Fibroblast of pulmonary artery (primary cell): Measurements from ENCODE around the gene ZNF740.

Experiments
- DNase-seq: peaks from one replicate; pipeline ENCODE4 v3.0.0-alpha.2; 2010; ENCODE audit warnings: low read depth
- H3K4me3 ChIP-seq: replicated peaks from 2 replicates; pipeline ENCODE4 v1.5.1; 2011; ENCODE audit warnings: low read depth, mild to moderate bottlenecking, control low read depth, low read length, moderate library complexity
- TF ChIP-seq, protein P1 (sequence below): IDR thresholded peaks from 2 replicates; pipeline ENCODE4 v1.5.1; 2011; ENCODE audit warnings: mild to moderate bottlenecking, control low read depth, low read length, inconsistent platforms; ENCODE audit errors: missing control alignments

ZNF740 gene

DNA sequence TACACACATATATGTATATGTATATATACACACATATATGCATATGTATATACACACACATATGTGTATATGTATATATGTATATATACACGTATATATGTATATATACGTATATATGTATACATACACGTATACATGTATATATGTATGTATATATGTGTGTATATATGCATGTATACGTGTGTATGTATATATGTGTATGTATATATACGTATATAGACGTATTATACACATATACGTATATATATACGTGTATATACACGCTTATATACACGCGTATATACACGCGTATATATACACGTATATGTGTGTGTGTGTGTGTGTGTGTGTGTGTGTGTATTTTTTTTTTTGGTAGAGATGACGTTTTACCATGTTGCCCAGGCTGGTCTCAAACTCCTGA lies 32.9 kb upstream of the ZNF740 start:
- DNase-seq, result no peak
- no peak overlapping the region for H3K4me3 ChIP-seq
- TF ChIP-seq, protein P1, sequence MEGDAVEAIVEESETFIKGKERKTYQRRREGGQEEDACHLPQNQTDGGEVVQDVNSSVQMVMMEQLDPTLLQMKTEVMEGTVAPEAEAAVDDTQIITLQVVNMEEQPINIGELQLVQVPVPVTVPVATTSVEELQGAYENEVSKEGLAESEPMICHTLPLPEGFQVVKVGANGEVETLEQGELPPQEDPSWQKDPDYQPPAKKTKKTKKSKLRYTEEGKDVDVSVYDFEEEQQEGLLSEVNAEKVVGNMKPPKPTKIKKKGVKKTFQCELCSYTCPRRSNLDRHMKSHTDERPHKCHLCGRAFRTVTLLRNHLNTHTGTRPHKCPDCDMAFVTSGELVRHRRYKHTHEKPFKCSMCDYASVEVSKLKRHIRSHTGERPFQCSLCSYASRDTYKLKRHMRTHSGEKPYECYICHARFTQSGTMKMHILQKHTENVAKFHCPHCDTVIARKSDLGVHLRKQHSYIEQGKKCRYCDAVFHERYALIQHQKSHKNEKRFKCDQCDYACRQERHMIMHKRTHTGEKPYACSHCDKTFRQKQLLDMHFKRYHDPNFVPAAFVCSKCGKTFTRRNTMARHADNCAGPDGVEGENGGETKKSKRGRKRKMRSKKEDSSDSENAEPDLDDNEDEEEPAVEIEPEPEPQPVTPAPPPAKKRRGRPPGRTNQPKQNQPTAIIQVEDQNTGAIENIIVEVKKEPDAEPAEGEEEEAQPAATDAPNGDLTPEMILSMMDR, result no peak

DNA sequence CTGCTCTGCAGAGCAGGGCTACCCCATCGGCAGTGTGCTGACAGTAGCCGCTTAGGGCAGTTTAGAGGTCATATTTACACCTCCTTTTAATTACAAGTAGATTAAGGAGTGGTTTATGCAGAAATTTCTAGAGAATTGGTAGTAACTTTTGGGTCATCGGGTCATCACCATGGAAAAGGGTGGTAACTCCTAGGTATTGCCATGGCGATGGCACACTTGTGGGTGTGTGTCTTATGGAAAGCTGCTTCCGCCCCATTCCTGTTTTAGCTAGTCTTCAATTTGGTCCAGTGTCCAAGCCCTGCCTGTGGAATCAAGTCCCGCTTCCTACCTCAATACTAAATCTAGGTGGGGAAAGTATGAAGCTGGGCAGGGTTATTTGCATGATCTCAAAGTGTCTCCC lies 29.5 kb upstream of the ZNF740 start:
- no peak overlapping the region for H3K4me3 ChIP-seq
- DNase-seq, result no peak
- TF ChIP-seq, protein P1, result no peak

DNA sequence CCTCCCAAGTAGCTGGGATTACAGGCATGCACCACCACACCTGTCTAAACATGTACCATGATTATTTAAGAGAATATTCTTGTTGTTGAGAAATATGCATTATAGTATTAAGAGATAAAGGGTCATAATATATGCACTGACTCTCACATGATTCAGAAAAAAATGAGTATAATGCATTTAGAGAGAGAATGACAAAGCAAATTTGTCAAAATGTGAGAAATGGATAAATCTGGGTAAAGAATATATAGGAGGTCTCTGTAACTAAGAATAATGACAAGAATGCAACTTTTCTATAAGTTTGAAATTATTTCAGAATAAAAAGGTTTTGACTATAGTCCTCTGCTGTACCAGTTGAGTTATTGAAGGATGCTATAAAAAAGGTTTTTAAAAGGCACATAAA lies 28.1 kb upstream of the ZNF740 start:
- TF ChIP-seq, protein P1, result no peak
- H3K4me3 ChIP-seq, result no peak overlapping the region
- no peak for DNase-seq

DNA sequence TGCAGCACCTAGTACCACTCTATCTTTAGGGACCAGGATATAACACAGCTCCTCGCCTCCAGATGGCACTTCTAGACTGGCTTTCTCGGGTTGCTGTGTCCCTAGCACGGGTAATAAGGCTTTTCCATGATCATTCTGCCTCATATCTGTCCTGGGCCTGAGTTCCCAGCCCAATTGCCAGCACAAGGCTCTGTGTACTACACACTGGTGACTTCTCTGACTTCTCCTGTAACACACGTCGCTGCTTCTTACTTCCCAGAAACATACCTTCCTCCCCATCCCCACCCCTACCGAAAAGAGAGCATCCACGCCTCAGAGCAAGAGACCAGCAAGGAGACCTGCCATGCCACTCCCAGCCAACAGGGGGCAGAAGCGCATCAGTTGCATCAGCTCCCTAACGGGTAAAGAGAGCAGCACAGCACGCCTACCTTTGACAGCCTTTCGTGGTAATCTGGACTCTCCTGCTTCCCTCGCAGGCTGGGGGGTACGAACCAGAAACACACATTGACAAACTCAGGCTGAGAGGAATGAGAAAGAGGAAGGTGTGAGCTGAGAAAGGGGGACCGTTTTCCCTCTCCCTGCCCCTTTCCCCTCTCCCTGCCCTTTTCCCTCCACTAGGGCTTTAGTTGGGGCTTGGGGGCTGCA lies 21.2 kb upstream of the ZNF740 start:
- H3K4me3 ChIP-seq, result no peak overlapping the region
- TF ChIP-seq, protein P1, result no peak

DNA sequence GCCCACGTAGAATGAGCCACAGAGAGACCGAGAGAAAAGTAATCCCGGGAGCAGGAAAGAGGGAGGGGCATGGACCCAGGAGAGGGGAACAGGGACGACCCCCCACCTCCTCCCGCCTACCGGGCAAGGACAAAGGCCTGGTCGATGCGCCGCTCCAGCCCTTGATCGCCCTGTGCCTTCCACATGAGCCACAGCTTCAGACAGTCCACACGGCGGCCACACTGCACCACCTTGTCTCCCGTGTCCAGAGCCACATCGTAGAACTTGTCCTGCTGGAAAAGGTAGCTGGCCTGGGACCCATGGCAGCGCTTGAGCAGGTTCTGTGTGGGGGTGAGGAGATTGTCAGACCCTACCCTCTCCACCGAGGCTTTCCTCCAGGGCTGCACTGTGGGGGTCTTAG lies 20.5 kb upstream of the ZNF740 start:
- TF ChIP-seq, protein P1, result no peak
- DNase-seq, result no peak
- H3K4me3 ChIP-seq, result no peak overlapping the region

More for the DNA sequence above, 21.2 kb upstream of the ZNF740 start:
- peak; percentile 83 for DNase-seq

DNA sequence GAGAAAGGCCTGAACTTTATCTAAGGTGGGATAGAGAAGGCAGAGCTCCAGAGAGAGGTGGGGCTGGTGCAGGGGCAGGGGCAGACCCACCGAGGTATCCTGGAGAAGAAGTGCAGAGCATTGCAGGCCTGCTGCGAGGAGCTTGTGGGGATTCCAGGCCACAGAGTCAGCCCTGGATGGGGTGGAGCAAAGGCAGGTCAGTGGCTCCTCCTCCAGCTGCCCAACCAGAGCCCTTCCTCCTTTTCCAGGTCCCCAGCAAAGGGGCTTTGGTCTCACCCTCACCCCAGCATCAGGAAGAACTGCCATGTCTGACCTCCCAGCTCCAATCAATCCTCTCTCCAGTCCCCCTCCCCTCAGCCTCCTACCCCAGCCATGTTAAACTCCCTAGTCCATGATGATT lies 19.8 kb upstream of the ZNF740 start:
- no peak overlapping the region for H3K4me3 ChIP-seq
- DNase-seq, result no peak
- TF ChIP-seq, protein P1, result no peak
